Left renal cortex interstitium (tissue), 4 donors: ENCODE measurements around the gene PCLO. TPM values are rescaled to one million over a fixed set of nuclear protein-coding genes. Genes with fewer than 3 reads are reported as not detected.
"Not testable (repeated sequence)": the region's sequence is repeated elsewhere in the genome, so short reads cannot be mapped to it uniquely, and the experiment has no call there.

ENCODE experiments used
- DNase-seq, 4 donors: peaks; one replicate each; pipeline ENCODE4 v3.0.0-alpha.2; 2013; ENCODE audit warnings: low read depth in 4 of 4, low spot score in 2 of 4, missing footprints in 1 of 4
- polyA plus RNA-seq, 4 donors: library from polyadenylated mRNA; unstranded; fragments of 120-200 nt; gene quantifications; one replicate each; pipeline ENCODE4 v1.2.1, GENCODE V29; 2013; ENCODE audit not compliant: insufficient read length in 4 of 4

PCLO gene
- polyA plus RNA-seq, 4 donors, result 5.4 to 10.5 (median 9.1) TPM

GRCh38 chr7:82975811-82976468 lies 186.7 kb downstream of the PCLO start:
- no peak for DNase-seq

DNA sequence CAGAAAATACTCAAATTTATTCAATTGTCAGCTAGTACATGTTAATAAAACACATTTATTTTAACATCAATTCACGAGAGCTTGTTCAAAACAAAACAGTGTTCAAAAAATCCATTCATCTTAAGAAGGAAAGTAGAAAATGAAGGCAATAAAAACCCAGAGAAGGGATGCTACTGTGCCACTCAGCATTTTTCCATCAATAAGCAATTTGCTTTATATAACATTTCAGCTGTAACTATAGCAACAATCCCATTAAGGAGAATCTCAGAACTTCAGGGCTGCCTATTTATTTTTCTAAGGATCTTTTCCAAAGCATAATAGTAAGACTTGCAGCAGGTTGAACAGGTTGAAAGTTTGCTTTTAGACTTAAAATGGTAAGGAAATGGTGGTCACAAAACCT lies 190.5 kb downstream of the PCLO start:
- no peak for DNase-seq

GRCh38 chr7:82965088-82966036 lies 197.3 kb downstream of the PCLO start:
- DNase-seq, result no peak

DNA sequence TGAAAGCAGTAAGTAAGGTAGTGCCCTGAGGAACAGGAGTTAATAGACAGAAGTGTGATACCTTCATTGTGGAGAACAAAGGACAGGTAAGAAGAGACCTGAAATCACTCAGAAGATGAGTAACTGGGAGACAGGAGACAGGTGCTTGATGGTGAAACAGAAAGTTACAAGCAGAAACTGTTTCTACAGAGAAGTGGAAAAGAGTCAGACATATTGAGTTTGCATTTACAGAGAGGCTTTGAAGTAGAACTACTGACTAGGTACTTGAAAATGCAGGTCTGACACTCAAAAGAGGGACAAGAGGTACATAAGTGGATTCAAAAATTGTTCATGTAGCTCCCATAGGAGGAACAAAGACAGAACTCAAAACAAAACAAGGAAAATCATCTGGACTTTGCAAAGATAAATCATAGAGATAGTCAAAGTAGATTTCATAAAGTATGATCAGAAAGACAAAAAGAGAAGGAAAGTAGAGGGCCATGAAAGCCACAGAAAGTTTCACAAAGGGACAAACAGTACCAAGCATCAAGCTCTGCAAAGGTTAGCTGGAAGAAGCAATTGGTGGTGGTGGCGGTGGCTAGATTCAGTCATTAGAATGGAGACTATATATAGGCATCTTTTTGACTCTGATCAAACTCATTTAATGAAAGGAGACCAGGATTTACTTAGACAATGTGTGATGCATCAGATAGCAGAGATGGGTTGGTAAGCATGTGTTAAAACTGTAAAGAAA lies 198.4 kb downstream of the PCLO start:
- DNase-seq, result no peak

DNA sequence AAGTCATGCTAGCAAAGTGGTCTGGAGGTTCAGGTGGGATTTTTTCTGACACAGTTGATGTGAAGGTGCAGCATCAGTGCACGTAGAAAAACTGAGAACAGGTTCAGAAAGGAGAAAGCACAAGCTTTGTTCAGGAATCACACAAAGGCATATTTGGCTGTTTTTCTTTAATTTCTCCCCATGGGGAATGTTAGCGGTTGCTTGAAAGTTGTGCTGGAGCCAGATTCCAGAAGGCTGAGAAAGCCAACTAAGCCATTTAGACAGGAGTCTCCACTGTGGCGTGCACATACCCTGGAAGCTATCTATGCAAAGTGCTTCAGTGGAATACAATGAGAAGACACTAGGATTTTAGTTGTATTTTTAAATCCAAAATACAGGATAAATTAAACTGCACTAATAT lies 201.4 kb downstream of the PCLO start:
- no peak for DNase-seq

- DNase-seq, result no peak
These were observed 203.2 kb downstream of the PCLO start for GRCh38 chr7:82959528-82959927.

DNA sequence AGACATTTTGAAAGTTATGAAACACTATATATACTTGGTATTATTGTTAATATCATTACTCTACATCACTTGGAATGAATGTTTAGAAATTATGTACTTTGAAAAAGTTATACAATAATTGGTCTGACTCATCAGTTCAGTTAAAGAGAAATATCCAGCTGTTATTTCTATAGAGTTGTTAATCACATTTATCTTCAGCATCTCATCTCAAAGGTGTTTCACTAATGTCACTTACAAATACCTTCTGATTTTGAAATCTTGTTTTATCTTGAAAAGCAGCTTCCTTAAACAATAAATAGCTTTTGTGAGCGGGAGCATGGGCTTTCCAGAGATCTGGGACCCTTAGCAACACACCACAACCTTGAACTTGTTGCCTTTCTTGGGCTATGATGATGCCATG lies 205.2 kb downstream of the PCLO start:
- DNase-seq, result no peak

DNA sequence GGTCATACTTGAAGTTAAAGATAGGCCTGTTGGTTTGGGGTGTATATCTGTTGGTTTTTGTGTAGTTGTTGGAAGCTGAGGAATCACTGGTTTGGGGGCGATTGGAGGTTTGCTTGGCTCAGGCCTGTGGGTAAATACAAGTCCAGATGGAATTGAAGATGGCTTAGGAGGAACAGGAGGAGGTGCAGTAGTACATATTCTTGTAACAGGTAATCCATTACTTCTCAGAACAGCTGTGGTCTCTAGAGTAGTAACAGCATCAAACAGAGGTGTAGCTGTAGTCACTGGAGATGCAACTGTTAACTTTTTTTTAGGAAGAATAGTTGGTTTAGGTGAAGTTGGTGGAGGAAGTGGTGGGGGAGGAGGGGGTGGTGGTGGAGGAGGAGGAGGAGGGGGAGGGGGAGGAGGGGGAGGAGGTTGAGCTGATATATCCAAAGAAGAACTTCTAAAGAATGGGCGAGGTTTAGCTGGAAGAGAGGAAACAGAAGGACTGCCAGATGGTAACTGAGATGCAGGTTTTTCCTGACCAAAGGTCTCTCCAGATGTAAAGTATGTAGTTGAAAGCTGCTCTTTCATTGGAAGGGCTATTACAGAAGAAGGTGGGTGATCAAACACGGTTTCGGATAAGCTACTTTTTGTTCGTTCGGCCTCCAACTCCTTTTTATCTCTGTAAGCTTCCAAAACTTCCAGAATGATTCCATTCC lies 209.2 kb downstream of the PCLO start:
- DNase-seq, result no peak

GRCh38 chr7:82950436-82950835 lies 212.2 kb downstream of the PCLO start:
- DNase-seq, result no peak

- DNase-seq, result no peak
These were observed 217.2 kb downstream of the PCLO start for GRCh38 chr7:82945480-82945879.

GRCh38 chr7:82945056-82945455 lies 217.6 kb downstream of the PCLO start:
- DNase-seq, result no peak

DNA sequence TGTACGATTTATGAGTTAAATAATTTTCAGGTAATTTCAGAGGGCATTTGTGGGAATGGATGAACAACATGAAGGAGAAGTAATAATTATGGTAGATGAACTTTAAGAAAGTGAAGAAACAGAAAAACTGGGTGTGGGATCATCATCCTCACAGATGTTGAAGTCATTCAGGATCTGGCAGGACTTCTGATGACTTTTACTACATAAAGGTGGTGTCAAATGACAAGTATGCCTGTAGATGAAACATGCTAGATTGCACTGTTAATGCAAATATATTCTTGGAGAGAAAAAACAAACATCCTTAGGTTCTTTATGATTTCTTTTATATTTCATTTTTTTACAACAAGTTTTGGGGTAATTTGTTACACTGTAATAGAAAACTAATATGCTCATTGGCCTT lies 230.2 kb downstream of the PCLO start:
- no peak for DNase-seq

DNA sequence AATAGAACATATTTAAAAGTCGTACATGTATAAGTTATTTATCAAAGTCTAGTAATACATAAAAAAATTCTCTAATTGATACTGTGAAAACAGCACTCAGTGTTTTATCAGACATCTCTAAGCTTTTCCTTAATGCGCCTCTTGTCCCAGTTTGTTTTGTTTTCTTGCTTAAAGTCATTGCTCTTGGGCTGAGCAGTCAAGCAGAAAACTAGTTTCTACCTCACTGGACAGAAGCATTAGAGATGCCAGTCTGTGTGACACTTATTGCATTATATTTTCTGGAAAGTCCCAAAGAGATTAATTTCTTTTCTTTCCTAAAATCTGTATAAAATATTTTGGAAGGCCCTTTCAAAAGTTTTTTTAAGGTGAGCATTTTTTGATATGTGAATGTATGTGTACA lies 236.2 kb downstream of the PCLO start:
- peak in 2 of 4 donors; percentile 6 to 32 for DNase-seq

DNA sequence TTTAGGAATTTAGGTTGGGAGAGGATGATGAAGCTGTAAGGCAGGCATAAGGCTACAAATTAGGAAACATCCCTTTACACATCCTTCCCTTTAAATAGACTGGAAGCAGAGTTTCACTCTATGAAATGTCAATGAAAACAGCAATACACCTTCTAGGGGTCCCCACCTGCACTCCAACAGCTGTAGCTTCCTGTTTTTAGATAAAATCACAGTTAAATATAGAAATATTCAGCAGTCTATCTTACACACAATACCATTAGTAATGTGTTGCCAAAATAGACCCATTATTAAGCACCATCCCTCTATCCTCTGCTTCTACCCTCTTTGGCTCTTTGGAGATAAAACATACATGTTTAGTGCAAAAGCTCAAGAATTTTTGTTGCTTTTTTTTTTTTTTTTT lies 237.4 kb downstream of the PCLO start:
- no peak for DNase-seq

DNA sequence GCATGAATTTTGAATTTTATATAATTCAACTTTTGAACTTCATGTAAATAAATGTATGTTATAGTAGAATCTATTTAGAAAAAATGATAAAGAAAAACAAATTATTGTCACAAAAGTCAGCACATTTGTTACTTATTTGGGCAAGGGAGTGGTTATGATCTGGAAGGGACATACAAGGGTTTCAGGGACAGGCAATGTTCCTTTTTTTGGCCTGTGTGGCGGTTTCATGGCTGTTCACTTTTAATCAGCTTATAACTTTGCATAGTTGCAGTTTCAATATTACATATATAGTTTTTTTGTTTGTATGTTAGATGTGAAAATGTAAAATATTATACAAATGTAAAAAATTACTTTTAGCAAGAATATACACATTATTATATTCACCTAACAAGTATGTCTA lies 256.2 kb downstream of the PCLO start:
- DNase-seq, result no peak

DNA sequence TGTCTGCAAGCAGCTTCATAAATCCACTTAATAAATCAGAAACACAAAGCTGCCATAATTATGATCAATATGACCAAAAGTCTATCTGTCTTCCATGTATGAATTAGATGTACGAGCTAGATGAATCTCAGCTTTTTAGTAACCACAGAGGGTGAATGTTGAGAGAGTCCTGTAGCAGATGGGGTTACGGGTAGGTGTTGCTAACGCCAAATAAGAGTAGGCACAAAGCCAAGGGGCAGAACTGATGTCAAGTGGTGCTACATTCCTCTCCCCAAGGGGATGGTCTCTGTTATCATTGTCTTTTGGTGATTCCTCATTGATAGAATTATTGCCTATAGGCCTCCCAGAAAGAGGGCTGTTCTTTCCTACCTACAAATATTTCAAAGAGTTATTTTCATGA lies 257.8 kb downstream of the PCLO start:
- no peak for DNase-seq

DNA sequence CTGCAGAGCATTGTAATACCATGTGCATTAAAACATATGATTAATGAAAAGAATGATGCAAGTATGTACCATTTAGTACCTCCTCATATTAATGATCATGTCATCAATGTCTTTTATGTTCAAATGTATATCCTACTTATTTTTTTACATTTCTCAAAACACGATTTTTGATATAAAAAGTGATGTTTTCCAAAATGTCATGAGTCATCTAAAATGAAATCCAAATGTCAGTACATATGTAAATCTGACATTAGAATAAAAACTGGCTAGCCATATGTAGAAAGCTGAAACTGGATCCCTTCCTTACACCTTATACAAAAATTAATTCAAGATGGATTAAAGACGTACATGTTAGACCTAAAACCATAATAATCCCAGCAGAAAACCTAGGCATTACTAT lies 261.6 kb downstream of the PCLO start:
- DNase-seq, result not testable (repeated sequence)

DNA sequence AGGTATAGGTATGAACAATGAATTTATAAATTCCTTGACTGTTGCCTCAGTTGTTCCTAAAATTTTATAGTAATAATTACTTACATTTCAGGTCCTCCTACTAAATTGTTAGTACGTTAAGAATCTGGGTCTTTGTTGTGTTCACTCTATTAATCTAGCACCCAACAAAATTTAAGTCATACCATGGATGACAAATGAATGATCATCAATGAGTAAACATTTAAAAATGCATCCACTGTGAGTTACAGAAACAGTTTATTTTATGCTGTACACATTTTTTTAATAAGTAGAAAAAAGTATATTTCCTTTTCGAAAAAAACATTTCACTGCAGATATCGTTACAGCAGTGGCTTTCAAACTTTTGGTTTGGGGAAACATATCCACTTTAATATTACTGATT lies 265.2 kb downstream of the PCLO start:
- DNase-seq, result no peak

GRCh38 chr7:82894341-82894740 lies 268.3 kb downstream of the PCLO start:
- not testable (repeated sequence) for DNase-seq

- no peak for DNase-seq
These were observed 276.4 kb downstream of the PCLO start for GRCh38 chr7:82886324-82886723.

GRCh38 chr7:82865856-82866255 lies 296.8 kb downstream of the PCLO start:
- DNase-seq, result no peak
